Middle frontal gyrus (tissue), 1 donor: ENCODE data around the gene LSAMP.
"Not testable (repeated sequence)": the region's sequence is repeated elsewhere in the genome, so short reads cannot be mapped to it uniquely, and the experiment has no call there.

Source experiments
- DNase-seq: peaks from one replicate; pipeline ENCODE4 v3.0.0-alpha.2; 2015; ENCODE audit warnings: low spot score; ENCODE audit errors: extremely low spot score

LSAMP gene

GRCh38 chr3:115768661-115769060, 676.6 kb downstream of the LSAMP start:
- no peak for DNase-seq

GRCh38 chr3:115766587-115767482, 678.5 kb downstream of the LSAMP start:
- no peak for DNase-seq

- DNase-seq, result no peak
Observed at GRCh38 chr3:115761927-115762305, 683.4 kb downstream of the LSAMP start.

- no peak for DNase-seq
Observed at GRCh38 chr3:115760716-115761115, 684.6 kb downstream of the LSAMP start.

- no peak for DNase-seq
Observed at GRCh38 chr3:115758076-115758763, 687.1 kb downstream of the LSAMP start.

- not testable (repeated sequence) for DNase-seq
Observed at GRCh38 chr3:115752978-115753377, 692.3 kb downstream of the LSAMP start.
